Measurements from ENCODE around the gene PWWP2B.

PWWP2B gene

DNA sequence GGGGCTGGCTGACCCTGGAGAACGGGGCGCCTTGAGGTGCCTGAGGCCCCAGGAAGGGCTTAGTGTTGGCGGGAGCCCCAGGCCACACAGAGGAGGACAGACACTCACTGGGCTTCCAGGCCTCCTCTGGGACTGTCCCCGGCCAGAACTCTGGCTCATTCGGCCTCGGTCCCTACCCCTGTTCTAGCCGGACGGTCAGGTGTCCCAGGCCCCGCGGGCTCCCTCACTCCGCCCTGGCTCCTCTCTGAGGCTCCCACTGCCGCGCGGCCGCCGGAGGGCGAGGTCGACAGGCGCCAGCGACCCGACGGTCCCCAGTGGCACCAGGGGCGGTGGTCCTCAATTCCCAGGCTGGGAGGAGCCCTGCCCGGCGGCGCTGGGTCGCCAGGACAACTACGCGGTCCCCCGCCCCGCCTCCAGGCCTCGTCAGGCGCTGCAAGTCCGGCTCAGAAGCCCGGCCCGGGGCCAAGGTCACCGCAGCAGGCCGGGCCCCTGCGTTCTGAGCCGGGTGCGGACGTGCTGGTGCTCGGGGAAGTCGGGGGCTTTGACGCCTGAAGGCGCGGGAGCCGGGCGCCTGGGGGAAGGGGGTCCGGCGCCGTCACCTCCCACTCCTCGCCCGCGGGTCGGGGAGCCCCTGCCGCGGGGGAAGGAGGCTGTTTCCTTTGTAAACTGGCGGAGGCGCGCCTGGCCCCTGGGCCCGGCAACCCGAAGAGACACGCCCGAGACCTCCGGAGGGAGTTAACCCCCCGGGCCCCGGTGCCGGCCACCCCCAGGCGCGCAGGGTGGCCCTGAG lies 1.1 kb upstream of the PWWP2B start:
- DNase-seq = peak in 1 of 2 experiments; percentile 52

DNA sequence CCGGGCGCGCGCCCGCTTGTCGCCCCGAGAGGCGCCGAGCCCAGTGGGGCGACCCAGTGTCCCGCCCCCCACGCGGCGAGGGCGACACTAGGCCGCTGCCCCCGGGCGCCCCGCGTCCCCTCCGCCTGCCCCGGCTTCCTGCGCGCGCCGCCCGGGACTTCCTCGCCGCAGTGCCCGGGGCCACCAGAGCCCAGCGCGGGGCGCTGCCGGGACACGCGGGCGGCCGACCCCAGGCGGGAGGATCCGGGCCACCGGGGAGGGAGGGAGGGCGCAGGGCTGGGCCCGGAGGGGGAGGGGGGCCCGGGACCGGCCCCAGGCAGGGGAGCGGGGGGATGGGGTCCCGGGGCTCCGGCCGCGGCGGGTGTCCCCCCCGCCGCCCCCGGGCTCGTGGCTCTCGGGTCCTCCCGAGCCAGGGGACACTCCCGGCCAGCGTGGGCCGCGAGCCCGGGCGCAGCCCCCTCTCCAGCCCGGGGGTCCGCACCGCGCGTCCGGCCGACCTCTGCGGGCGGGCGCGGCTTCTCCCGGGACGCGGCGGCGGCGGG lies 435 bp upstream of the PWWP2B start:
- peak; percentile 40 to 52 for DNase-seq

- DNase-seq = peak; percentile 27 to 36
These were observed 918 bp downstream of the PWWP2B start for GRCh38 chr10:132397671-132398565.

DNA sequence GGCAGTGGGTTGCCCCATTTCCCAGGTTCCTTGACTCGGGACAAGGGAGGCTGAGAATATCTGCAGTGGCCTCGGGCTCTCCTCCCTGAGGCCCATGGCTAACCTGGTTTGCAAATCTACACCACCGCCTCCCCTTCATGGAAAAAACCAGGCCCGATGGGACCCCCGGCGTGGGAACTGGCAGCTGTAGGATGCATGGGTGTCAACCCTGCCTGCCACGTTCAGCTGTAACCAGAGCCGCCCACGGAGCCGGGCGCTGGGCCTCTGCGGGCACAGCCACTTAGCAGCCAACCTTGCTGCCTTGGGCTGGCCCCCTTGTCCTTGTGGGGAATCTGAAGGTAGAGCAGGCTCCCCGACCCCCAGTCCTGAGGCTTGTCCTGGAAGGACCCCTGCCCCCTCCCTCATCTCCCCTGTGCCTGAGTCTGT lies 1.6 kb downstream of the PWWP2B start:
- no peak for DNase-seq

DNA sequence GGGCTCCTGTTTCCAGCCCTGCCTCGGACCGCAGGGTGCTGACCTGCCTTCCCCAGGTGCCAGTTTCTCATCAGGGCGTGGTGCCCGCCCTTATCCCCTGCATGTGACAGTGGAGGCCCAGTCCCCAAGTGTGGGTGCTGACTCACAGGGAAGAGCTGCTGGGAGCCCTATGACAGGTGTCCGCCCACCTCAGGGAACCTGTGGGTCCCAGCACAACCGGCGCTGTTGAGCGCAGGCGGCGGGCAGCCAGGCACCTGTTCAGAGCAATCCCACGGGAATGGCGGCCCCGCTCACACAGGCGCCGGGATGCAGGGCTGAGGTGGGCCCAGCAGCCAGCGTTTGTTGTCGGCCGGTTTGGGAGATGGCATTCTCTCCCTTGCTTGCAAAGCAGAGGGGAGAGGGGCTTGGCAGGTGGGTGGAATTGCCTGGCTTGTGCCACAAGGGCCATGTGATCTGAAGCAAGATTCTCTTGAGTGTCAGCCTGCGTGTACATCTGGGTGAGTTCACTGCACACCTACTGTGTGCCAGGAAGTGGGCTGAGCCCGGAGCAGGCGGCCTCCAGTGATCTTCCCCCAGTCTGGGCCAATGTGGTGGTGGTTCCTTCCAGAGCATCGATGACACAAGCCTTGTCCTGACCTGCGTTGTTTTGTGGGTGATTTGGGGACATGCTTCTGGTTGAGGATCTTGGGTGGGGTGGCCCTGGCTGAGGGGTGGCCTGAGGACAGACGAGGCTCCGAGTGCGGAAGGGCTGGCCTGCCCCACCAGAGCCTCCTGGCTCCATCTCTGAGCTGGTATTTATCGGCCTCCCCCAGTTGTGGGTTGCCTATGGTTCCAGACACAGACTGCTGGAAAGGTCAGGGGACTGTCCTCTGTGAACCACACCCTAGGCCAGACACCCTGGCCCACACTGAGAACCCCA lies 2.4 kb downstream of the PWWP2B start:
- no peak for DNase-seq

- DNase-seq = no peak
These were observed 3.1 kb downstream of the PWWP2B start for GRCh38 chr10:132400041-132400546.

DNA sequence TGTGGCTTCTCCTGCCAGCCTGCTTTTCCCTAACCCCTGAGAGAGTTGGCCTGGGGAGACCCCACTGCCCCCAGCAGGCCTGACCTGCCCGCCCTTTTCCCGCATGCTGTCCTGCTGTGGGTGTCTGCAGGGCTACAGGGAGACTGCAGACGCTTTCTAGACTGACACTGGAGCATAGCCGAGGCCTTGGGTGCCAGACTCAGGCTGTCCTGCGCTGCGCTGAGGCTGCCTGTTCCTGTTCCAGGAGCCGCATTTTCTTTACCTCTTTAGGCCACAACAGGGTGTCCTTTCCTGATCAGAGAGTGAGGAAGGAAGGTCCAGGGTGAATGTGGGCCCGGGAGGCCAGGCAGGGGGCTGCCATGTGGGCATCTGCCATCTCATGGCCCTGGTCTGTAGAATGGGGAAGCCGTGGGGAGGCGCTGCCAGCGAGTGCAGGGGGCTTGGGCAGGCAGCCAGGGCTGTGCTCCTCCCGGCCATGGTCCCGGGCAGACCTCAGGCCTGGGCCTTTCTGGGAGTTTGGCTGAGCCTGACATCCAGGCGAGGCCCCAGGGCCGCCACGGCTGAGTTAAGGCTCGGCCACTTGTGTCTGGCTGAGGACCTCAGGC lies 3.6 kb downstream of the PWWP2B start:
- peak; percentile 30 to 45 for DNase-seq

- no peak for DNase-seq
These were observed 4.6 kb downstream of the PWWP2B start for GRCh38 chr10:132401401-132402118.

- DNase-seq = no peak
These were observed 5.8 kb downstream of the PWWP2B start for GRCh38 chr10:132402781-132403241.

- DNase-seq = no peak
These were observed 6.6 kb downstream of the PWWP2B start for GRCh38 chr10:132403511-132404168.

GRCh38 chr10:132404169-132404880 lies 7.3 kb downstream of the PWWP2B start:
- no peak for DNase-seq

DNA sequence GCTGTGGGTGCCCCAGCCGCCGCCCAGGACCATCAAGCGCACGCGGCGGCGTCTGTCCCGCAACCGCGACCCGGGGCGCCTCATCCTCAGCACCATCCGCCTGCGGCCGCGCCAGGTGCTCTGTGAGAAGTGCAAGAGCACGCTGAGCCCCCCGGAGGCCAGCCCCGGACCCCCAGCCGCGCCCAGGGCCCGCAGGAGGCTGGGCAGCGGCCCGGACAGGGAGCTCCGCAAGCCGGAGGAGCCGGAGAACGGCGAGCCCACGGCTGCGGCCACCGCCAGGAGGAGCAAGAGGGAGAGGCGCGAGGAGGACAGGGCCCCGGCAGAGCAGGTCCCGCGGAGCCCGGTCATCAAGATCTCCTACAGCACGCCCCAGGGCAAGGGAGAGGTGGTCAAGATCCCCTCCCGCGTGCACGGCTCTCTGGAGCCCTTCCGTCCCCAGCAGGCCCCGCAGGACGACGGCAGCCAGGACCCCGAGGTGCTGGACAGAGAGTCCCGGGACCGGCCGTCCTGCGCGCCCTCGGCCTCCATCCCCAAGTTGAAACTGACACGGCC lies 8.0 kb downstream of the PWWP2B start:
- DNase-seq = no peak

DNA sequence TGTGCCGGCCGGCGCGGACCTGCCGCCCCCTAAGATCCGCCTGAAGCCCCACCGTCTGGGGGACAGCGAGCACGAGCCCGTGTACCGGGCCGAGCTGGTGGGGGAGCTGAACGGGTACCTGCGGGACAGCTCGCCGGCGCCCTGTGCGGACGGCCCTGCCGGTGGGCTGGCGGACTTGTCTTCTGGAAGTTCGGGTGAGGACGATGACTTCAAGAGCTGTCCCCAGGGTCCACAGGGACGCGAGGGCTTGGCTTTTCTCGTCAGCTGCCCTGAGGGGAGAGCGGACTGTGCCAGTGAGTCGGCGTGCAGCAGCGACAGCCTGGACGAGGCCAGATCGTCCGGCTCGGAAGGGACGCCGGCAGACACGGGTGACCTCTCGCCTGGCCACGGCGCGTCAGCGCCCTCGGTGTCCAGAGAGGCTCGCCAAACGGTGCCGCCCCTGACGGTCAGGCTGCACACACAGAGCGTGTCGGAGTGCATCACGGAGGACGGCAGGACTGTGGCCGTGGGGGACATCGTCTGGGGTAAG lies 8.5 kb downstream of the PWWP2B start:
- DNase-seq = no peak

GRCh38 chr10:132406181-132406580 lies 9.2 kb downstream of the PWWP2B start:
- no peak for DNase-seq

DNA sequence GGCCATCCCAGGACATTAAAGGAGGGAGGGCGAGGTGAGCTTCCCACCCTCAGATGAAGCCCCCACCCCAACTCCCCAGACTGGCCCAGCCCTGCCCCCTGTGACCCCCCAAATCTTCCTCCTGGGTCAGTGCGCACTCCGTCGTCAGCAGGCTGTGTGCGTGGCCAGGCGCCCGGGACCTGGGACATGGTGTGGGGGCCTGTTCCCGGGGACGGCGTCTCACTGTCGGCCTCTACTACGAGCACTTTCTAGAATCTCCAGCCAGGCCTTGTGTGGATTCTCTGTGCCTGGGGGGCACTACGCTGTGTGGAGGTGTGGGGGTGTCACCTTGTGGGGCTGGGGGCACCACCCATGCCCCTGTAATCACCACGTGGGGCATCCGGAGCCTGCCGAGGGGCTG lies 9.8 kb downstream of the PWWP2B start:
- DNase-seq = no peak

- no peak for DNase-seq
These were observed 10.3 kb downstream of the PWWP2B start for GRCh38 chr10:132407243-132407746.

GRCh38 chr10:132407846-132408278 lies 10.9 kb downstream of the PWWP2B start:
- no peak for DNase-seq

DNA sequence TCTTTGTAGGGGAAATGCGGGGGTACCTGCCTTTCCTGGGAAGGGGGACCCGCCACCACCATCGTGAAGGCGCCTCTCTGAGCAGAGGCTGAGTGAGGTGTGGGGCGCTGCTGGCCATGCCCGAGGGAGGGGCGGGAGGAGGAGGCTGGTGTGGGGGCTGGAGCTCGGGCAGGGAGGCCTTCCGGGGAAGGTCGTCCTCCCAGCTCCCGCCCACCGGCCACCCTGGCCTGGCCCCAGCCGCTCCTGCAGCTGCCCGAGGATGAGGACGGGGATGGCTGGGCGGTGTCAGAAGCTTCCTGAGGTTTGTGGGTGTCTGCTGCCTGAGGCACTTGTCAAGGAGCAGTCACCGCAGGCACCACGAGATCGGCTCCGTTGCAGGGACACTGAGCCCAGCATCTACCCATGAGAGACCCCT lies 11.4 kb downstream of the PWWP2B start:
- DNase-seq = no peak
